ENCODE data around the gene LAX1.
A peak's percentile ranks its signal among the peaks of the same experiment; 100 is the strongest.

LAX1 gene

DNA sequence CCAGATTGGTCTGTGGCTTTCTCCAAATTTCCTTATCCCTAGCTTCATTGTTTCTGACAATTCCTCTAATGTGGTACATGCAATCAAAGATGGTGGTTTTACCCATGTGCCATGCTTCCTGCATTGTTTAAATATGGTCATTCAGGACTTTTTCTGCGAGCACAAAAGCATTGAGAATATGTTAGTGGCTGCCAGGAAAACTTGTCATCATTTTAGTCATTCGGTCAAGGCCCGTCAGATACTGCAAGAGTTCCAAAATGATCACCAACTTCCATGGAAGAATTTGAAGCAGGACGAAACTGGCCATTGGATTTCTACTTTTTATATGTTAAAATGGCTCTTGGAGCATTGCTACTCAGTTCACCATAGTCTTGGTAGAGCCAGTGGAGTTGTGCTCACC, 34.2 kb downstream of the LAX1 start:
- Histone ChIP-seq H3K4me3 (ENCODE audit: low read depth in 1 of 5, low read length in 5 of 5) (no peak overlapping the region), H3K9me3 (ENCODE audit: control insufficient read depth in 5 of 5, low read length in 5 of 5) (no peaks in the 10 kb centered on the region), H3K36me3 (ENCODE audit: control insufficient read depth in 5 of 5, insufficient read depth in 5 of 5, low read length in 5 of 5) (peaks cover 5 to 10% (median 6%) of the 10 kb centered on the region in 5 donors), H3K4me1 (ENCODE audit: control insufficient read depth in 5 of 5, insufficient read depth in 5 of 5, low read length in 5 of 5) (peaks cover 2 to 69% (median 56%) of the 10 kb centered on the region in 5 donors), H3K9ac (ENCODE audit: low read length in 5 of 5) (no peak overlapping the region), H3K27me3 (ENCODE audit: control insufficient read depth in 5 of 5, insufficient read depth in 4 of 5, low read length in 5 of 5) (no peaks in the 10 kb centered on the region), H3K27ac (ENCODE audit: low read depth, low read length) (peak overlapping the region; percentile 100)

DNA sequence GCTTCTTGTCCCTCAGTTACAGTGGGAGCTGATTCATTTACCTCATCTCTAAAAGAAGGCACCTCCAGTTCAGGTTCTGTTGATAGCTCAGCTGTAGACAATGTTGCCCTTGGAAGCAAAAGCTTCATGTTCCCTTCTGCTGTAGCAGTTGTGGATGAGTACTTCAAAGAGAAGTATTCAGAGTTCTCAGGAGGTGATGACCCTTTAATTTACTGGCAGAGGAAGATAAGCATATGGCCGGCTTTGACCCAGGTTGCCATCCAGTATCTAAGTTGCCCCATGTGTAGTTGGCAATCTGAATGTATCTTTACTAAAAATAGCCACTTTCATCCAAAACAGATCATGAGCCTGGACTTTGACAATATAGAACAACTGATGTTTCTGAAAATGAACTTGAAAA, 35.0 kb downstream of the LAX1 start:
- peaks cover 5 to 10% (median 6%) of the 10 kb centered on the region in 5 donors for H3K36me3 ChIP-seq (ENCODE audit: control insufficient read depth in 5 of 5, insufficient read depth in 5 of 5, low read length in 5 of 5)

DNA sequence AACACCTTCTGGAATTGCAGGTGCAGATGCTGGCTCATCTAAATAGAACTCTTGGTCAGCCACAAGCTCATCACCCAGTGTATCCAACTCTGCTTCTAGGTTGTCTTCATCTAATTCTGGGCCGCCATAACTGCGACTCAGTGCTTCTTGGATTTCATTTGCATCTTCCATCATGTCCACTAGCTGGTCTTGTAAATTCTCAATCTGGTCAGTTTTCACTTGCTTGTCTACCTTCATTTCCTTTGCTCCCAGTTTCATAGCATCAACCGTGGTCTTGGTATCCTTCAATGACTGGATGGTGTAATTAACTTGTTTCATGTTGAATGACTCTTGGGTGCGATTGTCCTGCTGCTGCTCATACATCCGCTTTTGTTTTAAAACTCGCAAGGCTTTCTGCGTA, 40.7 kb downstream of the LAX1 start:
- Histone ChIP-seq H3K27ac (ENCODE audit: low read depth, low read length) (no peak overlapping the region), H3K4me3 (ENCODE audit: low read depth in 1 of 5, low read length in 5 of 5) (no peak overlapping the region), H3K36me3 (ENCODE audit: control insufficient read depth in 5 of 5, insufficient read depth in 5 of 5, low read length in 5 of 5) (peaks cover 0 to 25% (median 16%) of the 10 kb centered on the region in 5 donors), H3K9ac (ENCODE audit: low read length in 5 of 5) (no peak overlapping the region), H3K27me3 (ENCODE audit: control insufficient read depth in 5 of 5, insufficient read depth in 4 of 5, low read length in 5 of 5) (no peaks in the 10 kb centered on the region), H3K4me1 (ENCODE audit: control insufficient read depth in 5 of 5, insufficient read depth in 5 of 5, low read length in 5 of 5) (peaks cover 0 to 32% (median 16%) of the 10 kb centered on the region in 5 donors), H3K9me3 (ENCODE audit: control insufficient read depth in 5 of 5, low read length in 5 of 5) (no peaks in the 10 kb centered on the region)

More for the DNA sequence above, 35.0 kb downstream of the LAX1 start:
- peak overlapping the region in 1 of 5 donors; percentile 13 for H3K9ac ChIP-seq (ENCODE audit: low read length in 5 of 5)
- H3K4me3 ChIP-seq (ENCODE audit: low read depth in 1 of 5, low read length in 5 of 5), result no peak overlapping the region
- H3K27ac ChIP-seq (ENCODE audit: low read depth, low read length), result peak overlapping the region; percentile 100
- no peaks in the 10 kb centered on the region for H3K9me3 ChIP-seq (ENCODE audit: control insufficient read depth in 5 of 5, low read length in 5 of 5)
- peaks cover 2 to 66% (median 54%) of the 10 kb centered on the region in 5 donors for H3K4me1 ChIP-seq (ENCODE audit: control insufficient read depth in 5 of 5, insufficient read depth in 5 of 5, low read length in 5 of 5)
- no peaks in the 10 kb centered on the region for H3K27me3 ChIP-seq (ENCODE audit: control insufficient read depth in 5 of 5, insufficient read depth in 4 of 5, low read length in 5 of 5)

DNA sequence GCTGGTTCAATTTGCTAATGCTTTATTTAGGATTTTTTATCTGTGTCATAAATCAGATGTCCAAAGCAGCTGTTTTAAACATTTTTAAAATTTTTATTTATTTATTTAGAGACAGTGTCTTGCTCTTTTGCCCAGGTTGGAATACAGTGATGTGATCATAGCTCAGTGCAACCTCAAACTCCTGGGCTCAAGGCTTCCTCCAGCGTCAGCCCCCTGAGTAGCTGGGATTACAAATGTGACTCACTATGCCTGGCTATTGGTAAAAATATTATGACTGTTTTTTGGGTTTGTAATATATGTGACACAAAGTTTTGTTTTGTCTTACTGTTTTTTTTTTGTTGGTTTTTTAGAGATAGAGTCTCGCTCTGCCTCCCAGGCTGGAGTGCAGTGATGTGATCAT, 42.2 kb downstream of the LAX1 start:
- peaks cover 0 to 25% (median 17%) of the 10 kb centered on the region in 5 donors for H3K36me3 ChIP-seq (ENCODE audit: control insufficient read depth in 5 of 5, insufficient read depth in 5 of 5, low read length in 5 of 5)
- H3K4me3 ChIP-seq (ENCODE audit: low read depth in 1 of 5, low read length in 5 of 5), result no peak overlapping the region
- H3K9ac ChIP-seq (ENCODE audit: low read length in 5 of 5), result no peak overlapping the region
- no peaks in the 10 kb centered on the region for H3K9me3 ChIP-seq (ENCODE audit: control insufficient read depth in 5 of 5, low read length in 5 of 5)
- peaks cover 0 to 18% (median 13%) of the 10 kb centered on the region in 5 donors for H3K4me1 ChIP-seq (ENCODE audit: control insufficient read depth in 5 of 5, insufficient read depth in 5 of 5, low read length in 5 of 5)
- H3K27me3 ChIP-seq (ENCODE audit: control insufficient read depth in 5 of 5, insufficient read depth in 4 of 5, low read length in 5 of 5), result no peaks in the 10 kb centered on the region
- H3K27ac ChIP-seq (ENCODE audit: low read depth, low read length), result peak overlapping the region; percentile 1

DNA sequence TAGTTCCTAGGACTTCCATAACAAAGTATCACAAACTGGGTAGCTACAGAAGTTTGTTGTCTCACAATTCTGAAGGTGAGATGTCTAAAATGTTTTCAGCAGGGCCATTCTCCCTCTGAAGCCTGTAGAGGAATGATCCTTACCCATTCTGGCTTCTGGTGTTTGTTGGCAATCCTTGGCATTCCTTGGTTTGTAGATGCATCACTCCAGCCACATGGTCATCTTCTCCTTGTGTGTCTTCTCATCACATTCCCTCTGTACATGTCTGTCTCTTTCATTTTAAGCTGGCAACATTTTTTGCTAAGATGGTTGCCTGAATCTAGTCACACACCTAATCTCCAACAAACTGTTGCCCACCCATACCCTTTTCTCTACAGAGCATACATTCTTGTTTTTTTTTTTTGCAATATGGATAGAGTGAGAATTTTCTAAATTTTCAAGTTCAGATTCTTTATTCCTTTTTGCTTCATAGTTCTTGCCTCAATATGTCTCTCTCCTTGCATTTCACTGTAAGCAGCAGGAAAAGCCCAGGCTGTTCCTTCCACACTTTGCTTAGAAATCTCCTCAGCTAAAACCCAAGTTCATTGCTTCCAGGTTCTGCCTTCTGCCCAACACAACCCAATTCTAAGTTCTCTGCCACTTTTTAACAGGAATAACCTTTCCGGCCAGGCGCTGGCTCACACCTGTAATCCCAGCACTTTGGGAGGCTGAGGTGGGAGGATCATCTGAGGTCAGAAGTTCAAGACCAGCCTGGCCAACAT, 48.8 kb downstream of the LAX1 start:
- H3K36me3 ChIP-seq (ENCODE audit: control insufficient read depth in 5 of 5, insufficient read depth in 5 of 5, low read length in 5 of 5), result peaks cover 17 to 26% (median 24%) of the 10 kb centered on the region in 5 donors
- H3K9ac ChIP-seq (ENCODE audit: low read length in 5 of 5), result no peak overlapping the region
- H3K27ac ChIP-seq (ENCODE audit: low read depth, low read length), result no peak overlapping the region
- no peaks in the 10 kb centered on the region for H3K4me1 ChIP-seq (ENCODE audit: control insufficient read depth in 5 of 5, insufficient read depth in 5 of 5, low read length in 5 of 5)
- H3K9me3 ChIP-seq (ENCODE audit: control insufficient read depth in 5 of 5, low read length in 5 of 5), result no peaks in the 10 kb centered on the region
- H3K4me3 ChIP-seq (ENCODE audit: low read depth in 1 of 5, low read length in 5 of 5), result no peak overlapping the region
- H3K27me3 ChIP-seq (ENCODE audit: control insufficient read depth in 5 of 5, insufficient read depth in 4 of 5, low read length in 5 of 5), result no peaks in the 10 kb centered on the region

DNA sequence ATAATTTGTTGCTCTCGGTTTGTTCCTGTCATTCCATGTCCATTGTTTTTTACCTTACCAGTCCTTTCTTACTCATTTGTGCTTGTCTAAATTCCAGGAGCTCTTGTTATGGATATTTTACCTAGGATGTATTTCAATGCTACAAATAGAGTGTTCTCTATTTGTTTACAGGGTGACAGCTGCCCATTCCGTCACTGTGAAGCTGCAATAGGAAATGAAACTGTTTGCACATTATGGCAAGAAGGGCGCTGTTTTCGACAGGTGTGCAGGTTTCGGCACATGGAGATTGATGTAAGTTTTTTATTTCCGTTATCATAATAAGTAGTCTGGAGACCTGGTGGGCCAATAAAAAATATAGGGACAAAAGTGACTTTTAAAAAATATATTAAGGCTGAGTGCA, 53.4 kb downstream of the LAX1 start:
- Histone ChIP-seq H3K4me1 (ENCODE audit: control insufficient read depth in 5 of 5, insufficient read depth in 5 of 5, low read length in 5 of 5) (no peaks in the 10 kb centered on the region), H3K27me3 (ENCODE audit: control insufficient read depth in 5 of 5, insufficient read depth in 4 of 5, low read length in 5 of 5) (no peaks in the 10 kb centered on the region), H3K9me3 (ENCODE audit: control insufficient read depth in 5 of 5, low read length in 5 of 5) (no peaks in the 10 kb centered on the region), H3K36me3 (ENCODE audit: control insufficient read depth in 5 of 5, insufficient read depth in 5 of 5, low read length in 5 of 5) (peaks cover 22 to 63% (median 60%) of the 10 kb centered on the region in 5 donors), H3K27ac (ENCODE audit: low read depth, low read length) (no peak overlapping the region), H3K9ac (ENCODE audit: low read length in 5 of 5) (no peak overlapping the region), H3K4me3 (ENCODE audit: low read depth in 1 of 5, low read length in 5 of 5) (no peak overlapping the region)

DNA sequence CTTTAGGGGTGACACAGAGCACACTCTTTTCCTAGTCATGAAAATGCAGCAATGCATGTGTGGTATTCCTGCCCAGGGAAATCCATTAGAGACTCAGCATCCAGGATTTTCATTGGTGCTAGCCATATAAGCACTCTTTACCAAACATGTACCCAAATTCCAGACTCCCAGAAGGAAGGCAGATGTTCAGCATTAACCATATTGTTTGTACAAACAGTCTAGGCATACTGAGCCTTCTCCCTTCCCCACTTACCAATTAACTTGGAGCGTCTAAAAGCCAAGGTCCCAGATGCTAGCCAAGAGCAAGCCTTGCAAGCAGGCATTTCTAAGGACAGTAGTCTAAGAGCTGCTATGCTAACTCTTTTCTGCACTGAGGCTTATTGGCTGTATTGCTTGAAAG, 58.3 kb downstream of the LAX1 start:
- H3K4me1 ChIP-seq (ENCODE audit: control insufficient read depth in 5 of 5, insufficient read depth in 5 of 5, low read length in 5 of 5), result no peaks in the 10 kb centered on the region
- H3K36me3 ChIP-seq (ENCODE audit: control insufficient read depth in 5 of 5, insufficient read depth in 5 of 5, low read length in 5 of 5), result peaks cover 23 to 71% (median 63%) of the 10 kb centered on the region in 5 donors
- H3K9ac ChIP-seq (ENCODE audit: low read length in 5 of 5), result no peak overlapping the region
- H3K4me3 ChIP-seq (ENCODE audit: low read depth in 1 of 5, low read length in 5 of 5), result no peak overlapping the region
- no peaks in the 10 kb centered on the region for H3K27me3 ChIP-seq (ENCODE audit: control insufficient read depth in 5 of 5, insufficient read depth in 4 of 5, low read length in 5 of 5)
- no peaks in the 10 kb centered on the region for H3K9me3 ChIP-seq (ENCODE audit: control insufficient read depth in 5 of 5, low read length in 5 of 5)
- no peak overlapping the region for H3K27ac ChIP-seq (ENCODE audit: low read depth, low read length)
